HG02884 (cell line): ENCODE results near the gene SLC25A5.
"Not testable (repeated sequence)": the region's sequence is repeated elsewhere in the genome, so short reads cannot be mapped to it uniquely, and the experiment has no call there.

Experiments used
- ATAC-seq: cut with Tn5 transposase; IDR thresholded peaks from one replicate; pipeline ENCODE4 v1.9.1; 2021; ENCODE audit warnings: mild to moderate bottlenecking, moderate library complexity; ENCODE audit not compliant: unreplicated experiment

The SLC25A5 gene

DNA sequence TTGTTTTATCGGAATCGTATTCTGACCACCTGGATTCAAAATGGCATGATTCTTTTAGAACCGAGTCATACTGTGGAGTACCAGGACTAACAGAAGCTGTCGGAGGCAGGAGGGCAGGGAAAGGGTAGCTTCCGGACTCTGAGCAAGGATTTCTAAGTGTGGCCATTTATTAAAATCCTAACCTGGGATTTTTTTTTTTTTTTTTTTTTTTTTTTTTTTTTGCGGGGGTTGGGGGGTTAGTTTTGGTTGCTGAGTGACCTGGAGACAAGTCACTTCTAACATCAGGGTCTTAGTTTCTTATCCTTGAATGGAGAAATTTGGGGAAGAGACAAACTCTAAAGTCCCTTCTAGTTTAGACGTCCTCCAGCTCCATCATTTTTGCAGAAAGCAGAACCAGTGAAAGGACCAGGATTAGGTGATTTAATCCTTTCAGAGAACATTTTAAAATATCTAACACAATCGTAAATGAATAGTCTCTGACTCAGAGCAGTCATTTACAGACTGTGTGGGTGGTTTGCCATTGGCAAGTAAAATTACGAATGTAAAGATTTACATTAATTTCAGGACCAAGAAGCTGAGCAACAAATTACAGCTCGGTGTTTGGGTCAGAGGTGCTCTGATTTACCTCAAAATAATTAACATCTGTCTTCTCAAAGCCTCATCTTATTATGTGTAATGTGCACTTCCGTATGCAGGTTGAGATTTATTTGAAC is 7.3 kb downstream of the SLC25A5 start:
- no peak for ATAC-seq

GRCh38 chrX:119477812-119478232 is 9.6 kb downstream of the SLC25A5 start:
- ATAC-seq = no peak

GRCh38 chrX:119478504-119478903 is 10.3 kb downstream of the SLC25A5 start:
- no peak for ATAC-seq

GRCh38 chrX:119479845-119480244 is 11.6 kb downstream of the SLC25A5 start:
- no peak for ATAC-seq

DNA sequence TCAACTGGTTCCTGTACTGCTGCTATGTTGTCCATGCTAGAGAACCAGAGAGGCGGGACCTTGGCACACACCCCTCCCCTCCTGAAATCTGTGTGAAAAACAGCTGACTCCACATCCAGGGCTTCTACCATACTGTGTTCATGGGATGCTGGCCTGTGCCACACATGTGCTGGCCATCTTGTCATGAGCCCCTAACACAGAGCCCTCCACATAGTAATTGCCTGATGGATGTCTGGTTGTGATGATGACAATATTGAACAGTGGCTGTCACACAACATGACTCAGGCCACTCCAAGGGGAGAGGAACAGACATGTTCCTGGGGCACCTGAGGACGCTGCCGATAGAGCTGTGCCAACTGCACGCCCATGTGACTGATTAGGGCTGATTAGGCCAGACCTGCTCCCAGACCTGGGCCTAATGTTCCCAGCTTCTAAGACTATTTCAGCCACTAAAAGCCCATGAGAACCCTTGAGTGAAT is 13.1 kb downstream of the SLC25A5 start:
- no peak for ATAC-seq

DNA sequence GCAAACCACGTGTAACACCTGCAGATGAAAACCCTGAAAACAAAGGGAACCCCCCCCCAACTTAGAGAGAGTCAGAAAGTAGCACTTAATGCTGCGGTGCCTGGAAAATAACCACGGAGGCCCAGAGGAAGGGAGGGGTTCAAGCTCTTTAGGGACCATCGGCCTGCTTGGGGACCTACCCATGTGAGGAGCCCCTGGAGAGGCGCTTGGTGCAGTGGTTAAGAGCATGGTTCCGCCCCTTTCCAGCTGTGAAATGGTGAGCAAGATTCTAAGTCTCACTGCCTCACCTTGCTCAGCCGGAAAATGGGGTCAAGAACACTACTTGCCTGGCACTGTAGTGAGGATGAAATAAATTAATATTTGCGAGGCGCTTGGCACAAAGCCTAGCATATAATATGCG is 13.8 kb downstream of the SLC25A5 start:
- ATAC-seq = no peak

DNA sequence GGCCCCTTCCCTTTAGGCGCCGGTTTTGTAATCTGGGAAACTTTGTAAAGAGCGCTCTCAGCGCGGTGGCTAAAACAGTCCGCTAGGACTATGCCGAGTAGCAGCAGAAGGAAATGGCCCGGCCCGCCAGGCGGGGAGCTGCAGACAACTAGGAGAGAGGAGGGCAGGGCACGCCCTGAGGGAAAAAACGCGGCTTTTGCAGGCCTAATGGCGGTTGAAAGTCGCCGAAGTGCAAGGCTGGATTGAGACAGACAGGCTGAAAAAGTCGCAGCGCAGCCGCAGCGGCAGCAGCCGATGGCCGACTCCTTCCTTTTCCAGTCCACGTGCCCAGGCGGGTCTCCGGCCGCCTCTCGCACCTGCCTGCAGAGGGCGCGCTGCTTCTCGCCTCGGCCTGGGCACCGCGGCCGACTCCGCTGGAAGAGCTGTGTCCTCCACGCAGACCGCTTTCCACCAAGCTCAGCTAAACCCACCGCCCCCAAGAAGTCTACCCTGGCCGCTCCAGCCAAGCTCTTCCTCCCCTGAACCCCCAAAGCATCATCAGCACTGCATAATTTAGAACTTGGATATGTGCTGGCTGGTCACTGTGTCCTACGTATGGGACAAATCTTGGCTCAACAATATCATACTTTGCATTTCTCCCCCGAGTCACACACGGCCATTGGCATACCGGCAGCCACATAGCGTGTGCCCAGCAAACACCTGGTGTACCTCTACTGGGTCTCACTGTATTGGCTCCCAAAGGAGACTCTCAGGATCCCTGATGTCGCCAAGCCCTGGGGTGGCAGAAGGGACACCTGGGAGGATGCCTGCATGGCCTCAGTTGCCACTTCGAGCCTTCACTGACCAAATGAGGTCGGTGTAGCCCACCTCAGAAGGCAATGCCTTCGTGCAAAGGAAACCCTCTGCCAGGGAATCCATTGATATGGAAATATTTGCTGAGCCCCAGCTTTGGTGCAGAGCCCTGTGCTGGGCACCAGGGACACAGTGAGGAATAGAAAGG is 14.5 kb downstream of the SLC25A5 start:
- ATAC-seq = peak; percentile 73

- ATAC-seq = no peak
Measured at GRCh38 chrX:119486745-119487144, 18.5 kb downstream of the SLC25A5 start.

GRCh38 chrX:119487766-119488165 is 19.5 kb downstream of the SLC25A5 start:
- not testable (repeated sequence) for ATAC-seq

DNA sequence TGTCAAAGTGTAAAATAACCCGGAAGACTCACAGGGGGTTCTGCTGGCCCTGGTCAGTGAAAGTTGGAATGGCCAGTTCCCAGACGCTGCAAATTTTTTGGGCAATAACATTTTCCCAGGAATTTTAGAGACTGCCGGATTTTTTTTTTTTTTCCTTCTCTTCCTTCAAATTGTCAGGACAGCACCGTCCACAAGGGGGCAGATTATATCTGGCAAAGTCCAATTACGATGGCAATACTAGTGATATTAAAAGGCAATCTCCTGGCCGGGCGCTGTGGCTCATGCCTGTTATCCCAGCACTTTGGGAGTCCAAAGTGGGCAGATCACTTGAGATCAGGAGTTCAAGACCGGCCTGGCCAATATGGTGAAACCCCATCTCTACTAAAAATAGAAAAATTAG is 20.5 kb downstream of the SLC25A5 start:
- no peak for ATAC-seq

- no peak for ATAC-seq
Measured at GRCh38 chrX:119489212-119490074, 21.2 kb downstream of the SLC25A5 start.

DNA sequence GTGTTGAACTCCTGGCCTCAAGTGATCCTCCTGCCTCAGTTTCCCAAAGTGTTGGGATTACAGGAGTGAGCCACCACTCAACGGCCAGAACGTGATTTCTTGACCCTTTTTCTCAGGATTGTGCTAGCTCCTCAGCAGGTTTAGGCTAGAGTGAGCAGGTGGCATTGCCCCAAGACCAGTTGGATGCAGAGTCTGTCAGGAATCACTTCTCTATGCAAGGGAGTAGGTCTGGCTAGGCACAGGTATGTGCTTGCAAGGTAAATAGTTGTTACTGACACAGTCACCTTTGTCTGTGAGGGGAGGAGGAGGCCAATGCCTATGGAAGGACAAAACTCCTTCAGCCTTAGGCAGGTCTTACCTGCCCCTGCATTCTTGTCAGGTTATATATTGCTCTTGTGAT is 24.2 kb downstream of the SLC25A5 start:
- no peak for ATAC-seq

GRCh38 chrX:119493851-119494495 is 25.7 kb downstream of the SLC25A5 start:
- ATAC-seq = not testable (repeated sequence)

DNA sequence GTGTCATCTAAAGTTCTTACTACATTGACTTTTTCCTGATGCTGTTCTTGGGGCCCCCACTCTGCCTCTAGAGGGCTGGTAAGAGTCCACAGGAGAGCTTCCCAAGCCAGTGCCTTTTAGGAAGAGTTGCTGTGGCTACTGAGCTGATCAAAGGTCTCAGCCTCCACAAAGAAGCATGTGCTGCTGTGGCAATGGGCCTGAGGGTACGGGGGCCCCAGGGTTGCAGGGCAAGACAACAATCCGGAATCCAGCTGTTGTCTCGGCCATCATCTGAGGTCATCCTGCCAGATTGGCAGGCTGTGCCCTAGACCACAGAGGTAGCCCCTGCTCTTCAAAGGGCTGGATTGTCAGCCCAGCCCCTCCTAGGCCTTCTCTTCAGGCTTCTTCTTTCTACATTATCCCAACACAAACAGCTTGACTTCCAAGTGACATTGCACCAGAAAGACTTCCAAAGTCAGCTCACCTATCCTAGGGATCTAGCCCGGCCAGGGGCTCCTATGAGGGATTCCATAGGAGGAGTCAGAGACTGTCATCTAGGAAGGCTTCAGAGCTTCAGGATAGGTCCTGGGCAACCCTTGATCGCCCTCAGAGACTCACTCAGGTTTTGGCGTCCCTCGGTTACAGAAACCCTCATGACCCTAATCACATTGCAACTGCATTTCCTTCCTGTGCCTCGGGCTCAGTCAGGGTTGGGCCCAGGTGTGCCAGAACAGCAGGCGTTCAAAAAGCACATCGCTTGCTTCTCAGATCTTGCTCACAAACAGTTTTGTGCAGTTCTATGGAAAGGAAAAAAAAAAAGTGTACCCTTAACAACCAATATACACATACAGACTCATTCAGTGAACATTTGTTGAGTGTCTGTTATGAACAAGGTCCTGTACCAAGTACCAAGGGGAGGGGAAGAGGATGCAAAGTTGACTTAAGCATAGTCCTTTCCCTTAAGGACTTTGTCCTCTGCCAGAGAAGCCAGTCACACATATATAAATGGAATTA is 27.8 kb downstream of the SLC25A5 start:
- no peak for ATAC-seq

DNA sequence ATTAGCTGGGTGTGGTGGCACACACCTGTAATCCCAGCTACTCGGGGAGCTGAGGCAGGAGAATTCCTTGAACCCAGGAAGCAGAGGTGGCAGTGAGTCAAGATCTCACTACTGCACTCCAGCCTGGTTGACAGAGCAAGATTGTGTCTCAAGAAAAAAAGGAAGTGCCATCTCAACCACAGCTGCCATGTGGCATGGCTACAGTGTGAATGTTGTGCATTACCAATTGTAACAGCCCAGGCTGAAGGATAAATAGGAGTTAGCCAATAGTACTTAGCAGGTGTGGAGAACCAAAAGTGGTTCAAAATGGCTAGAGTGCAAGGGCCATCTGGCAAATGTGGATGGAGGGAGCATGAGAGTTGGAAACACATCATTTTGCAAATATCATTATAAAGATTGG is 28.9 kb downstream of the SLC25A5 start:
- no peak for ATAC-seq

- ATAC-seq = no peak
Measured at GRCh38 chrX:119500061-119500800, 32.0 kb downstream of the SLC25A5 start.

DNA sequence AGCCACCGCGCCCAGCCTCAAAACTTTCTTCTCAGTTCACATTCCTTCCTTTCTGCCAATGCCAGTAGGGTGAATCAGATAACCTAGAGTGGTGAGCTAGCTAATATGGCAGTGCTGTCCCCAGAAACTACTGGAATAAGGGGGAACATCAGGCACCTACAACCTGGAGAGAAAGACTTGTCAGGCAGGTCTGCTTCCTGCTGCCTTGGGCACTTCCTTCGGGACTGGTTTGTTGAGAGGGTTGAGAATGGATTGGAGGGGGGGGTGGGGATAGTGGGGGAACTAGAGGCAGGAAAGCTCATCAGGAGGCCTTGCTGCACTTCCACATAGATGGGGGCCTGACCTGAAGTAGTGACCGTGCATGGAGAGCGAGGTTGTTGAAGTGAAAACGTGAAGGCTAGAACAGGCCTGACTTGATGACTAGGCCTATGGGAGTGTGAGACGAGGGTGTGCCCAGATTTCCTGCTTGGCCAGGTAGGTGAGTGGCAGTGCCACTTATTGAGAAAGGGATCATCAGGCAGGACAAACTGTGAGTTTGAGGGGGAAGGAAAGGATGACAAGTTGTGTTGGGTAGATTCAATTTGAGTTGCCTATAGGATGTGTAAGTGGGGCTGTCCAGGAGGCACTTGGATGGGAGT is 33.4 kb downstream of the SLC25A5 start:
- no peak for ATAC-seq
